Small intestine (tissue), 7 donors: ENCODE results near the gene EXPH5. TPM values are rescaled to one million over a fixed set of nuclear protein-coding genes. Genes with fewer than 3 reads are reported as not detected.
"Not testable (repeated sequence)": the region's sequence is repeated elsewhere in the genome, so short reads cannot be mapped to it uniquely, and the experiment has no call there.

Source experiments
- DNase-seq, 2 donors: peaks; one replicate each; pipeline versions ENCODE4 v3.0.0 to v3.0.0-alpha.2; 2013
- FAIRE-seq: peaks from 2 replicates; lab custom pipeline; 2012; peaks lifted over from hg19 to GRCh38; lab: Jason Lieb, UNC
- H3K27ac ChIP-seq, 3 donors: one replicate each; pipeline ENCODE4 v1.5.1; 2013; ENCODE audit warnings: low read length in 2 of 3, mild to moderate bottlenecking in 2 of 3, control low read depth in 1 of 3, inconsistent platforms in 1 of 3, low read depth in 1 of 3, moderate library complexity in 1 of 3
- H3K27me3 ChIP-seq, 3 donors: one replicate each; pipeline ENCODE4 v1.6.1; 2013; ENCODE audit warnings: low read length in 3 of 3, inconsistent platforms in 1 of 3; ENCODE audit not compliant: control insufficient read depth in 3 of 3, insufficient read depth in 3 of 3
- H3K36me3 ChIP-seq, 3 donors: one replicate each; pipeline ENCODE4 v1.6.1; 2013; ENCODE audit warnings: low read length in 3 of 3, inconsistent platforms in 1 of 3, low read depth in 1 of 3, mild to moderate bottlenecking in 1 of 3, moderate library complexity in 1 of 3; ENCODE audit not compliant: control insufficient read depth in 3 of 3, insufficient read depth in 2 of 3
- H3K4me1 ChIP-seq, 3 donors: one replicate each; pipeline ENCODE4 v1.6.1; 2013; ENCODE audit warnings: low read length in 2 of 3, inconsistent platforms in 1 of 3, low read depth in 1 of 3, mild to moderate bottlenecking in 1 of 3, moderate library complexity in 1 of 3; ENCODE audit not compliant: control insufficient read depth in 3 of 3, insufficient read depth in 2 of 3
- H3K4me3 ChIP-seq, 3 donors: one replicate each; pipeline ENCODE4 v1.5.1; 2013; ENCODE audit warnings: low read length in 3 of 3, control low read depth in 1 of 3, inconsistent platforms in 1 of 3, low read depth in 1 of 3, mild to moderate bottlenecking in 1 of 3, moderate library complexity in 1 of 3
- H3K9me3 ChIP-seq, 2 donors: one replicate each; pipeline ENCODE4 v1.6.1; 2013; ENCODE audit warnings: low read depth in 1 of 2, low read length in 1 of 2; ENCODE audit not compliant: control insufficient read depth in 2 of 2, insufficient read depth in 1 of 2
- WGBS, 3 donors: extraction: QIAGEN DNeasy Blood & Tissue Kit; methylation state at CpG; one replicate each; pipeline ENCODE4 v1.1.7; 2013; 5-methylcytosine and 5-hydroxymethylcytosine counted together
- polyA plus RNA-seq, 4 donors: library from polyadenylated mRNA; stranded (reverse) in 3 of 4; unstranded in 1 of 4; fragments of 200-250 nt in 3 of 4; fragments of 120-200 nt in 1 of 4; gene quantifications; one replicate each; pipeline versions ENCODE4 v1.2.1 to v1.2.3, GENCODE V29; 2013
- donor health status: healthy with polysubstance abuse.
- donor health status: control.
- donor health status: control.
- donor health status: Bipolar disorder and iron deficiency.
- donor health status: healthy.

EXPH5 gene
- polyA plus RNA-seq, 4 donors: 0.22 to 1.8 (median 0.60) TPM

GRCh38 chr11:108614086-108614485 is 20.5 kb upstream of the EXPH5 start:
- DNase-seq (no peak), FAIRE-seq (no peak)
- WGBS, 3 donors: 88 to 93% (median 91%) methylated on average over 3 of the region's 3 CpGs
- Histone ChIP-seq H3K36me3 (no peaks in the 10 kb centered on the region), H3K27ac (no peak overlapping the region), H3K9me3 (no peaks in the 10 kb centered on the region), H3K4me1 (no peaks in the 10 kb centered on the region), H3K4me3 (no peak overlapping the region), H3K27me3 (peaks cover 0 to 33% (median 0%) of the 10 kb centered on the region in 3 donors)

- FAIRE-seq (no peak), DNase-seq (no peak)
- Histone ChIP-seq H3K4me1 (no peaks in the 10 kb centered on the region), H3K9me3 (no peaks in the 10 kb centered on the region), H3K36me3 (no peaks in the 10 kb centered on the region), H3K27me3 (peaks cover 0 to 28% (median 0%) of the 10 kb centered on the region in 3 donors), H3K27ac (no peak overlapping the region), H3K4me3 (no peak overlapping the region)
- 66 to 74% (median 73%) methylated on average over 5 of the region's 5 CpGs for WGBS, 3 donors
Measured at GRCh38 chr11:108609682-108610081, 16.1 kb upstream of the EXPH5 start.

GRCh38 chr11:108608548-108608947 is 15.0 kb upstream of the EXPH5 start:
- 79 to 100% (median 98%) methylated on average over 1 of the region's 1 CpG for WGBS, 3 donors
- Histone ChIP-seq H3K27me3 (peaks cover 0 to 28% (median 0%) of the 10 kb centered on the region in 3 donors), H3K9me3 (no peaks in the 10 kb centered on the region), H3K4me1 (no peaks in the 10 kb centered on the region), H3K4me3 (no peak overlapping the region), H3K36me3 (no peaks in the 10 kb centered on the region), H3K27ac (no peak overlapping the region)
- FAIRE-seq (no peak), DNase-seq (no peak)

GRCh38 chr11:108606495-108607160 is 13.1 kb upstream of the EXPH5 start:
- no peak for FAIRE-seq
- 67 to 87% (median 82%) methylated on average over 3 of the region's 3 CpGs for WGBS, 3 donors
- Histone ChIP-seq H3K27ac (no peak overlapping the region), H3K27me3 (peaks cover 0 to 22% (median 0%) of the 10 kb centered on the region in 3 donors), H3K4me3 (no peak overlapping the region), H3K36me3 (no peaks in the 10 kb centered on the region), H3K4me1 (no peaks in the 10 kb centered on the region), H3K9me3 (no peaks in the 10 kb centered on the region)
- DNase-seq: no peak

GRCh38 chr11:108606070-108606469 is 12.5 kb upstream of the EXPH5 start:
- no peak for FAIRE-seq
- peaks cover 0 to 19% (median 0%) of the 10 kb centered on the region in 3 donors for H3K27me3 ChIP-seq
- WGBS, 3 donors: 72 to 87% (median 73%) methylated on average over 5 of the region's 5 CpGs
- DNase-seq: no peak
- H3K4me1 ChIP-seq: no peaks in the 10 kb centered on the region
- no peak overlapping the region for H3K27ac ChIP-seq
- no peaks in the 10 kb centered on the region for H3K9me3 ChIP-seq
- no peaks in the 10 kb centered on the region for H3K36me3 ChIP-seq
- H3K4me3 ChIP-seq: no peak overlapping the region

GRCh38 chr11:108602818-108603217 is 9.2 kb upstream of the EXPH5 start:
- not testable (repeated sequence) for DNase-seq, H3K4me1 ChIP-seq, FAIRE-seq, H3K36me3 ChIP-seq, H3K9me3 ChIP-seq, H3K27ac ChIP-seq, H3K4me3 ChIP-seq, H3K27me3 ChIP-seq
- WGBS, 3 donors: 59 to 74% (median 71%) methylated on average over 5 of the region's 5 CpGs

GRCh38 chr11:108601150-108601549 is 7.6 kb upstream of the EXPH5 start:
- FAIRE-seq: no peak
- Histone ChIP-seq H3K36me3 (no peaks in the 10 kb centered on the region), H3K4me3 (no peak overlapping the region), H3K9me3 (no peaks in the 10 kb centered on the region), H3K27me3 (peaks cover 0 to 7% (median 0%) of the 10 kb centered on the region in 3 donors), H3K27ac (no peak overlapping the region), H3K4me1 (no peaks in the 10 kb centered on the region)
- no peak for DNase-seq
- 83 to 88% (median 84%) methylated on average over 1 of the region's 1 CpG for WGBS, 3 donors

- peaks cover 0 to 2% (median 0%) of the 10 kb centered on the region in 3 donors for H3K27me3 ChIP-seq
- H3K4me1 ChIP-seq: no peaks in the 10 kb centered on the region
- H3K36me3 ChIP-seq: no peaks in the 10 kb centered on the region
- no peak for DNase-seq
- no peaks in the 10 kb centered on the region for H3K9me3 ChIP-seq
- H3K4me3 ChIP-seq: no peak overlapping the region
- FAIRE-seq: no peak
- WGBS, 3 donors: 90 to 91% (median 91%) methylated on average over 2 of the region's 2 CpGs
- no peak overlapping the region for H3K27ac ChIP-seq
Measured at GRCh38 chr11:108599978-108600377, 6.4 kb upstream of the EXPH5 start.
